HG02571 (cell line): ENCODE results near the gene FCHSD1.

Source experiments
- ATAC-seq: cut with Tn5 transposase; IDR thresholded peaks from one replicate; pipeline ENCODE4 v1.9.1; 2021; ENCODE audit warnings: mild to moderate bottlenecking, moderate library complexity; ENCODE audit not compliant: unreplicated experiment

The FCHSD1 gene

DNA sequence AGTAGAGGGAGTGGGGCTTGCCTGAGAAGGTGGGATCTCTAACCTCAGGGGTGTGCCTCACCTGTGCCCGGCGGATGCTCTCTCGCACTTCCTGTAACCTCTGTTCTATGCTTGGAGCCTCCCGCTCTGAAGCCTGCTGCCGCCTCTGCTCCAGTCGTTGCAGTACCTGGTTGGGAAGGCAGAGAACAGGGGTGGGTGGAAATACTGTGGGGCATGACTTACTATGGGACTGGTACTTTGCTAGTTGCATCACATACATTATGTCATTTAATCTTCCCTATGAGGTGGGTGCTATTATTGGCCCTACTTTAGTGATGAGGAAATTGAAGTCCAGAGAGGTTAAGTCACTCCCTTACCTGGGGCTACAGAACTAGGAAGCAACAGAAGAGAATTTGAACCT is 5.2 kb downstream of the FCHSD1 start:
- ATAC-seq: no peak

DNA sequence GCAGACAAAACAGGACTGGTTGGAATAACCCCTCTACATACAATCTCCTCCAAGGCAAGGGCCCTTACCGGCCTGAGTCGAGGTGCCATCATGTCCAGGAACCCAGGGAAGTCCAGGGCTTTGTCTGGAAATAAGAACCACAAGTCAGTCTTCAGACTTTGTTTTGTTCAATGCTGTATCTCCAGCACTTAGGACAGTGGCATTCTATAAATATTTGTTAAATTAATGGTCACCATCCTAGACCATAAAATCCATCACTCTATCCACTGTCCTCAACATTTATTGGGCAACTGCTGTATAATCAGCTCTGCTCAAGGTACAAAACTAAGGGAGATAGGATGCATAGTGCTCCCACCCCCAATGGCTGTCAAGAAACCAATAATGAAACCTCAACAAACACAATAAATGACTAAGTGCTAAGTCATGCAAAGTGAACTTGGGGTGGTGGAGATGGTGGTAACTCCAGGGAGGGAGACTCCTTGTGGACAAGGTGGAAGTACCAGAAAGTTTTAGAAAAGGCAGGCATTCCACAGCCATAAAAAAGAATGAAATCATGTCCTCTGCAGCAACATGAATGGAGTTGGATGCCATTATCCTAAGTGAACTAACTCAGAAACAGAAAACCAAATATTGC is 9.5 kb downstream of the FCHSD1 start:
- no peak for ATAC-seq

DNA sequence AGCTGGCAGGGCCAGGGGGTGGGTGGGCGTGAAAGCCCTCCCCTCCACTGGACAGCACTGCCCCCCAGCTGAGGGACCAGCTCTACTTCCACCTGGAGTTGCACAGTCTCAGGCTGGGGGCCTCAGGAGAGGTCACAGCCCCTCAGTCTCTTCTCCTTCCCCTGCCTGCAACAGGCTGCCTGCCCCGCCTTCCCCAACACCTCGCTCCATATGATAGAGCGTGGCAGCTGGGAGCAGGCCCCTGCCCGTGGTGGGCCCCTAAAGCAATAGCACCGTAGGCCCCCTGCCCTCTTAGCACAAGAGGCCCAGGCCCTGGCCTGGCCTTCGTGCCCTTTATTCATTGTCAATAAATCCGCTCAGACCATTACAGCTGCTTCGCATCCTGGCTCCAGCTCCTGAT is 10.5 kb downstream of the FCHSD1 start:
- no peak for ATAC-seq

- no peak for ATAC-seq
Measured at GRCh38 chr5:141640051-141640415, 11.2 kb downstream of the FCHSD1 start.

DNA sequence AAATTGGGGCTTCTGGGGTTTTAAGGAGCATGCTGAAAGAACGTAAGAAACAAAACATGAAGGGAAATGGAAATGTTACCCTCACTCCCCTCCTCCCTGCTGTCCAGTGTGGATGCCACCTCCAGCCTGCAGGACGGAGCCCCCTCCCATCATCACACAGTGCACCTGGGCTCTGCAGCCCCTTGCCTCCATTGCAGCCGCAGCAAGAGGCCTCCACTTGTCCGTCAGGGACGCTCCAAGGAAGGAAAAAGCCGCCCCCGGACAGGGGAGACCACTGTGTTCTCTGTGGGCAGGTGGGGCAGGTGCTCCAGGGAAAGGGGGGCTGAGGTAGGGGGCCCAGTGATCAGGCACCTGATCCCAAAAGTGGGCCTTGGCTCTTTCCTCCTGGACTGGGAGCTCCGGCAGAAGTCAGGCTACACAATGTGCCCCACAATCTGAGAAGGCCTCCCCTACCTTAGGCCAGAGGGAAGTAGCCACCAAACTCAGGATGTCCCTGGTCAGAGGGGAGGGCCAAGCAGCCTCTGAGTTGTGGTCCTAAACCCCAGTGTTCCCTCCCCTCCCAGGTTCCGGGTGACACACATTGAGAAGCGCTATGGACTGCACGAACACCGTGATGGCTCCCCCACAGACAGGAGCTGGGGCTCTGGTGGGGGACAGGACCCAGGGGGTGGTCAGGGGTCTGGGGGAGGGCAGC is 11.7 kb downstream of the FCHSD1 start:
- ATAC-seq: no peak

- no peak for ATAC-seq
Measured at GRCh38 chr5:141638771-141639170, 12.4 kb downstream of the FCHSD1 start.

GRCh38 chr5:141637767-141638419 is 13.3 kb downstream of the FCHSD1 start:
- ATAC-seq: no peak

DNA sequence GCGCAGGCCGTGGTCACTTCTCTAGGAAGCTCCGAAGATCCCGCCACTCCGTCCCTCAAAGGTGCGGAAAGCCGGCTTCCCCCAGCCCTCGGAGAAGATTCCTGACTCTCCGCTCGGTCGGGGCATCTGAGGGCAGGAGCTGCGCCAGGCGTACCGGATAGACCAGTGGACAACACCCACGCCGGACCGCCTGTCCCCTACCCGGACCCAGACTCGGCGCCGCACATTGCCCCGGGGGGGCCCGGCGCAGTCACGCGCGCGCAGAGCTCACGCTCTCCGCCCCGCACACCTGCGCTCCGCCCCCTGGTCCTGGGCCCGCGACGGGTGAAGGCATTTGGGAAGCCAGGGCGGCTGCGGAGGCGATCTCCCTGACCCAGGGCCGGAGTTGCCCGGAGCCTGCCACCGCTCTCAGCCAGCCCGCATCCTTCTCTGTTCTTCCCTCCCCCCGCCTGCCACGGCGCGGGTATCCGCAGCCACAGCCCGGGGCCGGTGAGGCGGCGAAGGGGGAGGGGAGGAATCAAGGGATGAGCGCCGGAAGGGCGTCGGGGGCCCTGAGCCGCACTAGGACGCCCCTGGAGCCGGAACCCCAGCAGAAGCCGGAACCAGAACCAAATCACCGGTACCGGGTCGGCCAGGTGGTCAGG is 14.0 kb downstream of the FCHSD1 start:
- peak; percentile 14 for ATAC-seq

GRCh38 chr5:141636413-141637122 is 14.7 kb downstream of the FCHSD1 start, which contains the start of the genes HDAC3 and RELL2:
TSS of gene HDAC3 (minus strand) at chr5:141636849. CDS start at chr5:141636790, 59 bp downstream.
TSS of gene RELL2 (plus strand) at chr5:141636997. CDS start at chr5:141638226, 1,229 bp downstream.
- ATAC-seq: peak; percentile 68

DNA sequence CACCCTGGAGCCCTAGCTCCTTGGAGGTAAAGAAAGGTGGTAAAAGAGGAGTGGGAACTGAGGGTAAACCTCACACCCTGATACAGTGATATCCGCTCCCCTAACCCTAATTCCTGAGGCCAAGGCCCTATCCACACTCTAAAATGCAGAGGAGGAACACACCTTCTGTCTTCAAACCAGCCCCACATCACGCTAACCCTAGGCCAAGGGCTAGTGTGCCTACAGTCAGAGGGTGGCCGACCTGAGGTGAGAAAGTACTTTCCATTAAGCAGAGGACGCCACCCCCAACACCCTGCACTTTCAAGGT is 15.2 kb downstream of the FCHSD1 start:
- no peak for ATAC-seq

DNA sequence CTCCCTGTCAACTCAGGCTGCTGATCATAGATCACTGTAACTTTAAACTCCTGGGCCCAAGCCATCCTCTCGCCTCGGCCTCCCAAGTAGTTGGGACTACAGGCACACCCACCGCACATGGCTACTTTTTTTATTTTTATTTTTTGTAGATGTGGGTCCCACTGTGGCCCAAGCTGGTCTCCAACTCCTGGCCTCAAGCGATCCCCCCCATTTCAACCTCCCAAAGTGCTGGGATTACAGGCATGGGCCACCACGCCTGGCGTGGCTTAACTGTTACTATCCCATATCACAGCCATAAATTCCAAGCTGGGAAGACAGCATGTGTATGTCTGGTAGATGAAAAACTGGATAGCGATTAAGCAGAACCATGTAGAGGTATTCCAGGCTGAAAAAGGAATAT is 15.6 kb downstream of the FCHSD1 start:
- ATAC-seq: no peak

DNA sequence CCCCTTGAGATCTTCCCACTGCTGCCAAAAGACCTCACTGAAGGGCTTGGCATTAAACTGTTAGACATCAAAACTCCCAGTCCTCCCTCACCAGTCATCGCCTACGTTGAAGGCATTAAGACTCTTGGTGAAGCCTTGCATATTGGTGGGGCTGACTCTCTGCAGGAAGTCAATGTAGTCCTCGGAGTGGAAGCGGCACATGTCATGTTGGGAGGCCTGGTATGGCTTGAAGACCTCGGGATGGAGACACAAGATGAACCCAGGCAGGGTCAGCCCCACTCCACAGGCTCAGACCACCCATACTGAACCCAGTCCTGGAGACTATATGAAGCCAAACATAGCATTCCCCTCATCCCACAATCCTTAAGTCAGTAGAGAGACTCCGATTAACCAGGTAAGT is 16.5 kb downstream of the FCHSD1 start:
- no peak for ATAC-seq

- peak; percentile 63 for ATAC-seq
Measured at GRCh38 chr5:141633871-141634561, 17.2 kb downstream of the FCHSD1 start.

- ATAC-seq: no peak
Measured at GRCh38 chr5:141632650-141633049, 18.6 kb downstream of the FCHSD1 start.

- no peak for ATAC-seq
Measured at GRCh38 chr5:141630570-141631140, 20.6 kb downstream of the FCHSD1 start.

DNA sequence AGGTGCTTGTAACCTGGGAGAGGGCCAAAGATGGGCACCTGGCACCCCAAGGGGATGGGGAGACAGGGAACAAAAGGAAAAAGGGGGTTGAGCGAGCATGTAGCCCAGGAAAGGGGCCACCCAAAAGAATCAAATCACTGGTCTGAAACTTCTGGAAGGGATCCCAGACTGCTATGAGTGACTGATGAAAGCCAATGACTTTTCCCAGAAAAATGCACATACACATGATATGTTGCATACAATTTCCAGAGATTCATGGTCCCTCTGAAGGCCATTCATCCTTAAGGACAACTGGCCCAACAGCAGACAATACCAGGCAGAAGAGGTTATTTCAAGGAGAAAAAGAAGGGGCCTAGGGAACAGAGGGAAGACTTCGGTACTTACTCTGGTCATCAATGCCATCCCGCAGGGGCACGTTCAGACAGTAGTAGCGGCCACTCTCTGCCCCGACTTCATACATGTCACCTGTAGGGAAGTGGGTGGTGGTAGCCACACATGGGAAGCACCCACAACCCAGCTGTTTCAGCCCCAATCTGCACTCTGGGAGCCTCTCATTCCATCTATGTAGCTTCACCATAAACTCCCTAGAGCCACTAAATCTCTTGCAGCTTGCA is 22.9 kb downstream of the FCHSD1 start:
- no peak for ATAC-seq

DNA sequence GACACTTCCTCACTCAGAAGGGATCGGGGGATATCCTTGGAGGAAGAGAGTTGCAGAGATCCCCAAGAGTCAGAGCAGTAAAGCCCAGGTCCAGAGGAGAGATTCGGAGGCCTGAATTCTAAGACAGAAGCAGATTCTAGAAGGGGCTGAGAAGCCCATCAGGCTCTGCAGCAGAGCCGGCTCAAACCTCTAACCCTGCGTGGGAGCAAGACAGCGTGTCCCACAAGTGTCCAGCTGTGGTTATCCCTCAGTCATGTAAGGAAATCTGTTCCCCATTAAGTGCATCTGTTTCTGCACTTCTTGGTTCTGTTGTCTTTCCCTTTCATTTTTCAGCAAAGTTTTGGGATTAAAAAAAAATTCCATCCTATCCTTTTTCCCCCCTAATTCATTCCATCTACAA is 27.6 kb downstream of the FCHSD1 start:
- no peak for ATAC-seq

DNA sequence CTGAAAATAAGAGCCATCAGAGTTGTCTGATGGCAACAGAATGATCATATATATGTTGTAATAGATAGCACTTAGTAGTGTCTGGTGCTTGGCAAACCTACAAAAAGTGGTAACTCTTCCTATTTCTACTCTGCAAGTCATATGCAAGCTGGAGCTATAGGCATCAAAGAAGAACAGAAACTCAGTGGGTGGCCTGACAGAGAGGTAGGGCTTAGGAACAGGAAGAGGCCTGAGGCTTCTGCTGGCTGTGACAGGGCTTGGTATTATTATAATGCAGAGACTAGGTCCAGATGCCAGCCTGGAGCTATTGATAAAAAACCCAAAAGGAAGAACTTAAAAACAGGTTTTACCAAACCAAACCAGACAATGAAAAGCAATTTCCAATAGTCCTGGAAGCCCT is 28.0 kb downstream of the FCHSD1 start:
- peak; percentile 42 for ATAC-seq

- peak; percentile 83 for ATAC-seq
Measured at GRCh38 chr5:141618804-141619554, 32.2 kb downstream of the FCHSD1 start, which contains the start of gene DIAPH1. TSS of gene DIAPH1 (minus strand) at chr5:141619000. CDS start at chr5:141618914, 86 bp downstream.
